K562 (cell line): ENCODE results near the gene SOCS2. TPM values are rescaled to one million over a fixed set of nuclear protein-coding genes. Genes with fewer than 3 reads are reported as not detected.

Experiments
- ATAC-seq: fragments of 200-7000 bp; cut with Tn5 transposase; 3 replicates; pipeline ENCODE4 v1.9.1; 2020; ENCODE audit warnings: moderate library complexity
- BruUV-seq: library from RNA; stranded (reverse); fragments of 400-500 nt; replicated peaks from 2 replicates; lab custom pipeline; 2021; lab: Mats Ljungman, UMichigan
- CTCF ChIA-PET: fragments of 300-600 bp; formaldehyde crosslinking; extraction: SDS; loops from one replicate; lab custom pipeline; 2021; ENCODE audit warnings: low intra/inter-chr PET ratio; lab: Yijun Ruan, JAX
- POLR2A ChIA-PET: fragments of 300-600, 350-650 bp; sonication (Branson Sonifier 250); formaldehyde crosslinking; extraction: SDS; loops from one replicate; lab custom pipeline; 2021; ENCODE audit warnings: antibody characterized with exemption, inconsistent platforms; lab: Yijun Ruan, JAX
- DNase-seq, 4 experiments: peaks; one replicate each; pipeline versions ENCODE4 v3.0.0 to v3.0.0-alpha.2; 2011 to 2018; ENCODE audit warnings: low spot score in 3 of 4, mixed read lengths in 3 of 4; ENCODE audit errors: extremely low read depth in 1 of 4
- FAIRE-seq: peaks from 2 replicates; lab custom pipeline; 2011; peaks lifted over from hg19 to GRCh38; lab: Jason Lieb, UNC
- H2AFZ ChIP-seq: 2 replicates; pipeline ENCODE4 v1.6.0; 2011; ENCODE audit warnings: low read depth, low read length, control low read depth, inconsistent platforms
- H3K27ac ChIP-seq: fragments of 200-600 bp; 3 replicates; pipeline ENCODE4 v1.8.0; 2011; ENCODE audit warnings: low read depth, mild to moderate bottlenecking, control low read depth, inconsistent platforms, low read length, moderate library complexity, mixed read lengths; ENCODE audit errors: extremely low read depth
- H3K27me3 ChIP-seq, 2 experiments: fragments of 300-600 bp in 1 of 2; 2 replicates in 1 of 2; 3 replicates in 1 of 2; pipeline versions ENCODE4 v1.6.0 to v1.8.0; 2011; ENCODE audit warnings: inconsistent platforms in 2 of 2, low read length in 2 of 2, mild to moderate bottlenecking in 1 of 2, mixed read lengths in 1 of 2, moderate library complexity in 1 of 2; ENCODE audit not compliant: control insufficient read depth in 2 of 2, insufficient read depth in 2 of 2
- H3K36me3 ChIP-seq: fragments of 300-600 bp; 3 replicates; pipeline ENCODE4 v1.8.0; 2011; ENCODE audit warnings: mild to moderate bottlenecking, low read length, inconsistent platforms; ENCODE audit not compliant: control insufficient read depth, insufficient read depth
- H3K4me1 ChIP-seq, 2 experiments: fragments of 200-600 bp in 1 of 2; replicated peaks in 1 of 2; 2 replicates in 1 of 2; 3 replicates in 1 of 2; pipeline versions ENCODE4 v1.5.1 to v1.8.0; 2011; ENCODE audit warnings: inconsistent platforms in 2 of 2, low read length in 2 of 2, mild to moderate bottlenecking in 1 of 2, mixed read lengths in 1 of 2, moderate library complexity in 1 of 2; ENCODE audit not compliant: control insufficient read depth in 2 of 2, insufficient read depth in 2 of 2
- H3K4me2 ChIP-seq: 2 replicates; pipeline ENCODE4 v1.6.1; 2011; ENCODE audit warnings: low read length, control low read depth, inconsistent platforms, mixed read lengths; ENCODE audit not compliant: insufficient read depth
- H3K4me3 ChIP-seq: fragments of 200-600 bp; sonication (generic), shearing (Covaris generic); 2 replicates; pipeline ENCODE4 v1.5.1; 2016; ENCODE audit warnings: control low read depth, inconsistent platforms
- H3K79me2 ChIP-seq: fragments of 200-600 bp; 3 replicates; pipeline ENCODE4 v1.8.0; 2011; ENCODE audit warnings: low read length, inconsistent platforms; ENCODE audit not compliant: control insufficient read depth, insufficient read depth
- H3K9ac ChIP-seq, 2 experiments: 2 replicates each; pipeline versions ENCODE4 v1.6.0 to v1.6.1; 2011; ENCODE audit warnings: low read depth in 2 of 2, low read length in 2 of 2, control low read depth in 1 of 2, inconsistent platforms in 1 of 2, mild to moderate bottlenecking in 1 of 2, mixed read lengths in 1 of 2; ENCODE audit not compliant: insufficient read depth in 1 of 2
- H3K9me1 ChIP-seq: one replicate; pipeline ENCODE4 v1.6.0; 2011; ENCODE audit warnings: inconsistent platforms, mild to moderate bottlenecking, low read length, moderate library complexity; ENCODE audit not compliant: control insufficient read depth, insufficient read depth
- H3K9me3 ChIP-seq: replicated peaks from 2 replicates; pipeline ENCODE4 v1.5.1; 2011; ENCODE audit warnings: low read depth, low read length, inconsistent platforms; ENCODE audit not compliant: control insufficient read depth, insufficient read depth
- H4K20me1 ChIP-seq: replicated peaks from 2 replicates; pipeline ENCODE4 v1.6.1; 2011; ENCODE audit warnings: low read length, inconsistent platforms, mixed read lengths; ENCODE audit not compliant: control insufficient read depth, insufficient read depth
- C11orf30 ChIP-seq: fragments of 450-650 bp; IDR thresholded peaks from 2 replicates; pipeline ENCODE4 v1.6.1; 2016; ENCODE audit warnings: low read depth, mild to moderate bottlenecking
- DACH1 ChIP-seq: fragments of 450-650 bp; IDR thresholded peaks from 2 replicates; pipeline ENCODE4 v1.6.1; 2018; ENCODE audit not compliant: partially characterized antibody
- DDX20 ChIP-seq: fragments of 450-650 bp; IDR thresholded peaks from 2 replicates; pipeline ENCODE4 v1.6.1; 2016; ENCODE audit warnings: missing genetic modification characterization, low read depth, mild to moderate bottlenecking, missing compliant biosample characterization, moderate library complexity
- ELF2 ChIP-seq: fragments of 250-450 bp; sonication (Bioruptor Pico); IDR thresholded peaks from 2 replicates; pipeline ENCODE4 v1.5.0; 2021; ENCODE audit warnings: mild to moderate bottlenecking
- FIP1L1 ChIP-seq: fragments of 200-400 bp; formaldehyde crosslinking; IDR thresholded peaks from 2 replicates; pipeline ENCODE4 v1.6.1; 2018; ENCODE audit warnings: mild to moderate bottlenecking, low read depth, low read length; ENCODE audit not compliant: poor library complexity, severe bottlenecking
- NCOA2 ChIP-seq, 2 experiments: fragments of 450-650 bp; IDR thresholded peaks; 2 replicates each; pipeline ENCODE4 v1.6.1; 2018; ENCODE audit warnings: mild to moderate bottlenecking in 2 of 2, moderate library complexity in 1 of 2; ENCODE audit not compliant: partially characterized antibody in 2 of 2
- RBM22 ChIP-seq: fragments of 200-400 bp; formaldehyde crosslinking; IDR thresholded peaks from 2 replicates; pipeline ENCODE4 v1.6.1; 2018; ENCODE audit warnings: low read length, low read depth; ENCODE audit not compliant: poor library complexity, severe bottlenecking
- RFX7 ChIP-seq: fragments of 250-450 bp; sonication (Bioruptor Pico); IDR thresholded peaks from 2 replicates; pipeline ENCODE4 v1.5.1; 2021; ENCODE audit warnings: mild to moderate bottlenecking
- SAFB2 ChIP-seq: fragments of 200-400 bp; formaldehyde crosslinking; IDR thresholded peaks from 2 replicates; pipeline ENCODE4 v1.6.1; 2018; ENCODE audit warnings: borderline replicate concordance, low read length, low read depth, moderate library complexity; ENCODE audit not compliant: severe bottlenecking
- SETDB1 ChIP-seq: IDR thresholded peaks from one replicate; pipeline ENCODE4 v1.6.1; 2012; ENCODE audit warnings: low read length, control low read depth, inconsistent platforms
- TAF1 ChIP-seq: IDR thresholded peaks from 2 replicates; pipeline ENCODE4 v1.6.1; 2011; ENCODE audit warnings: mild to moderate bottlenecking, low read length, moderate library complexity; ENCODE audit not compliant: insufficient read depth, control insufficient read depth, severe bottlenecking; ENCODE audit errors: extremely low read depth
- TEAD2 ChIP-seq: fragments of 450-650 bp; IDR thresholded peaks from 2 replicates; pipeline ENCODE4 v1.6.1; 2016; ENCODE audit warnings: missing genetic modification characterization, control low read depth, missing compliant biosample characterization
- TEAD4 ChIP-seq, 2 experiments: sonication (generic) in 1 of 2; formaldehyde crosslinking in 1 of 2; IDR thresholded peaks; 2 replicates each; pipeline versions ENCODE4 v1.6.1 to v1.8.0; 2012 to 2022; ENCODE audit warnings: borderline replicate concordance in 1 of 2, inconsistent platforms in 1 of 2, low read length in 1 of 2, mild to moderate bottlenecking in 1 of 2, missing genetic modification reagents in 1 of 2
- U2AF1 ChIP-seq: fragments of 200-400 bp; formaldehyde crosslinking; optimal IDR thresholded peaks from 2 replicates; pipeline ENCODE3; 2017; ENCODE audit warnings: mild to moderate bottlenecking, low read depth, low read length, moderate library complexity
- ZBTB17 ChIP-seq: fragments of 450-650 bp; formaldehyde crosslinking; IDR thresholded peaks from 2 replicates; pipeline ENCODE4 v1.4.0; 2020; ENCODE audit warnings: mild to moderate bottlenecking
- ZKSCAN8 ChIP-seq: fragments of 200-800 bp; sonication (Bioruptor generic); IDR thresholded peaks from 2 replicates; pipeline ENCODE4 v1.6.1; 2016; ENCODE audit warnings: missing genetic modification characterization, missing compliant biosample characterization
- ZNF583 ChIP-seq: fragments of 250-450 bp; sonication (Bioruptor Pico); IDR thresholded peaks from 2 replicates; pipeline ENCODE4 v1.4.0; 2020
- WGBS: fragments of 100-300 bp; shearing (Covaris generic); methylation state at CpG from one replicate; pipeline ENCODE4 v1.1.6; 2016; ENCODE audit warnings: low coverage, mixed read lengths; ENCODE audit not compliant: insufficient coverage; ENCODE audit errors: missing lambda C conversion rate; 5-methylcytosine and 5-hydroxymethylcytosine counted together
- in situ Hi-C: fragments of 300-500 bp; cut with MboI; formaldehyde crosslinking; loops from 4 replicates; pipeline ENCODE4 v1.15.0; 2018; ENCODE audit warnings: inconsistent platforms, mixed read lengths
- intact Hi-C: fragments of 100-400 bp; cut with micrococcal nuclease; formaldehyde crosslinking; loops from 2 replicates; pipeline ENCODE4 v1.14.2; 2022
- polyA plus RNA-seq, 8 experiments: library from polyadenylated mRNA; depleted of rRNA in 4 of 8; stranded (reverse) in 5 of 8; unstranded in 3 of 8; fragments of >200 nt; fragmentation: Nextera tagmentation in 2 of 8; fragmentation: Illumina TruSeq in 1 of 8; extraction: Ambion mirVana in 2 of 8; extraction: Trizol in 1 of 8; gene quantifications; 2 replicates each; pipeline versions ENCODE4 v1.2.1 to v1.2.3, GENCODE V29; 2011 to 2014; ENCODE audit warnings: inconsistent platforms in 1 of 8, missing spikeins in 1 of 8
- total RNA-seq, 7 experiments: library from RNA; depleted of rRNA in 6 of 7; stranded (reverse); fragments of >200 nt in 6 of 7; fragmentation: Illumina TruSeq in 2 of 7; extraction: Trizol in 2 of 7; gene quantifications; 2 replicates each; pipeline versions ENCODE4 v1.2.1 to v1.2.3, GENCODE V29; 2011 to 2021; ENCODE audit warnings: low replicate concordance in 1 of 7
- TF ChIP-seq, protein P1 (sequence below): sonication (generic); formaldehyde crosslinking; IDR thresholded peaks from 2 replicates; pipeline ENCODE4 v1.8.1; 2023; ENCODE audit warnings: mild to moderate bottlenecking, missing genetic modification reagents

SOCS2 gene
- total and polyA plus RNA-seq, 9 of the 15 experiments (the other 6 are each of a cell fraction or from before 2014, with no cell fraction given), result 37.0 to 162 (median 98.7) TPM

DNA sequence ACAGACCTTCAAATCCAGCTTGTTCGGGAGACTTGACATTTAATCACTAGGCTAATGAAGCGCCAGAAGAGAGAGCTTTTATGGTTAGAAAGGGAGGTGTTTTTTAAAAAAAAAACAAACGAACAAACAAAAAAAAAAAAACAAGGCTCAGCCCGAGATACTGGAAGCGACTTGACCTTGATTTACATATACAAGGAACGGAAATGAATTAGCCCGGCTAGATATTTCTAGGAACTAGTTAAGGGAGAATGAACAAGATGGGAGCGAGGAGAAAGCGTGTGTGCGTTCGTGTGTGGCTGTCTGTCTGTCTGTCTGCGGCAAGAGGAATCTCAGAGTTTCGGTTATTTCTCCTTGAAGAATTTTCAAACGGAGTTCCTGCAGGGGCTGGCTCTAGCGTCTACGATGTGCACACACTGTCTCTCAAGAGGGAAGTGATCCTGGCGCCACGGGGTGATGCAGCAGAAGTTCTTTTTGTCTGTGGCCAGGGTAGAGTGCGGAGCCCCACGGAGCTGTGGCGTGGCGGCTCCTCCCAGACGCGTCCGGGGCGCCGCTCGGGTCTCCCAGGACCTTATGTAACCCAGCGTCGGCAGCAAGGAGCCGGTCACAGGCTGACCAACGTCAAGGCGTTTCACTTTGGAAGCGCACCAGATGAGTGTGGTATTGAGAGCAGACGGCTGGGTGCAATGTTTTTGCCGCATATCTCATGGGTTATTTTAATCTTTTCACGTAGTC lies 18.8 kb downstream of the SOCS2 start:
- POLR2A ChIA-PET, result interaction anchor here (1.0 to 4.8 kb wide), 7 partner anchors 8 to 150 kb away, joined by 3 to 23 read pairs (median 7); partner anchors contain the start of gene SOCS2
- intact Hi-C loops, result loop anchor here (1.0 to 5.0 kb wide), 3 partner anchors 86 to 171 kb away; partner anchors contain the start of gene CRADD
- TF ChIP-seq, protein P1, sequence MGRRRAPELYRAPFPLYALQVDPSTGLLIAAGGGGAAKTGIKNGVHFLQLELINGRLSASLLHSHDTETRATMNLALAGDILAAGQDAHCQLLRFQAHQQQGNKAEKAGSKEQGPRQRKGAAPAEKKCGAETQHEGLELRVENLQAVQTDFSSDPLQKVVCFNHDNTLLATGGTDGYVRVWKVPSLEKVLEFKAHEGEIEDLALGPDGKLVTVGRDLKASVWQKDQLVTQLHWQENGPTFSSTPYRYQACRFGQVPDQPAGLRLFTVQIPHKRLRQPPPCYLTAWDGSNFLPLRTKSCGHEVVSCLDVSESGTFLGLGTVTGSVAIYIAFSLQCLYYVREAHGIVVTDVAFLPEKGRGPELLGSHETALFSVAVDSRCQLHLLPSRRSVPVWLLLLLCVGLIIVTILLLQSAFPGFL (CRISPR knock-in tag), result no peak
- TF ChIP-seq ELF2 (CRISPR knock-in tag), result no peak
- no peak for TF ChIP-seq FIP1L1
- TF ChIP-seq ZBTB17, result peak; percentile 75; the same call in 1 of the 2 replicates
- TF ChIP-seq TAF1, result peak; percentile 87
- TF ChIP-seq RBM22, result no peak
- TF ChIP-seq SAFB2, result no peak
- 0 out of 2 replicates have a peak, but pooled peaks have one; percentile 41 for TF ChIP-seq ZNF583
- TF ChIP-seq TEAD2 (tag), result no peak
- no peak for TF ChIP-seq NCOA2 (IDR thresholded peaks at IDR 0.05; ENCODE audit: partially characterized antibody in 2 of 2)
- no peak for TF ChIP-seq RFX7
- TF ChIP-seq C11orf30, result peak; percentile 46; the same call in 1 of the 2 replicates
- TF ChIP-seq U2AF1, result no peak
- no peak for TF ChIP-seq DDX20 (tag)
- no peak for TF ChIP-seq DACH1
- no peak for TF ChIP-seq SETDB1
- peak; percentile 20; the same call in 1 of the 2 replicates for TF ChIP-seq TEAD4 (IDR thresholded peaks at IDR 0.05; ENCODE audit: low read length)
- TF ChIP-seq TEAD4 (CRISPR knock-in tag; IDR thresholded peaks at IDR 0.05; ENCODE audit: borderline replicate concordance), result no peak
- TF ChIP-seq ZKSCAN8 (CRISPR knock-in tag), result no peak

More for the DNA sequence above, 18.8 kb downstream of the SOCS2 start:
- Histone ChIP-seq H3K9me3 (no peaks in the 10 kb centered on the region), H3K4me2 (peak overlapping the region; percentile 78), H3K9me1 (no peaks in the 10 kb centered on the region), H3K4me3 (peak overlapping the region; percentile 49), H3K79me2 (no peaks in the 10 kb centered on the region), H2AFZ (peak overlapping the region; percentile 93), H3K27me3 (no peaks in the 10 kb centered on the region), H3K4me1 (peaks cover 4 to 14% of the 10 kb centered on the region in 2 experiments), H4K20me1 (no peaks in the 10 kb centered on the region), H3K36me3 (no peaks in the 10 kb centered on the region), H3K9ac (peak overlapping the region; percentile 84 to 91), H3K27ac (peak overlapping the region; percentile 85)
- TSS peak; percentile 94 for BruUV-seq
- WGBS, result 0% methylated on average over 37 of the region's 37 CpGs
- ATAC-seq (peak; percentile 84), FAIRE-seq (peak; percentile 15), DNase-seq (peak; percentile 54 to 85 (median 68))
- in situ Hi-C loops, result no loop called here
- CTCF ChIA-PET, result no interaction called here
